KOPT-K1 (cell line): ENCODE results near the gene GNG10.
"Not testable (repeated sequence)": the region's sequence is repeated elsewhere in the genome, so short reads cannot be mapped to it uniquely, and the experiment has no call there.

Experiments used
- H3K27ac ChIP-seq: fragments of 200-600 bp; sonication (generic); 2 replicates; pipeline ENCODE4 v1.5.1; 2016; ENCODE audit warnings: antibody characterized with exemption, mild to moderate bottlenecking, low read depth, low read length; ENCODE audit not compliant: poor library complexity, severe bottlenecking
- H3K36me3 ChIP-seq: fragments of 200-600 bp; sonication (generic); 2 replicates; pipeline ENCODE4 v1.5.1; 2017; ENCODE audit warnings: antibody characterized with exemption, mild to moderate bottlenecking, low read length, moderate library complexity; ENCODE audit not compliant: insufficient read depth
- H3K9me3 ChIP-seq: fragments of 200-600 bp; sonication (generic); 2 replicates; pipeline ENCODE4 v1.5.1; 2017; ENCODE audit warnings: antibody characterized with exemption, low read length, mild to moderate bottlenecking; ENCODE audit not compliant: insufficient read depth, poor library complexity, severe bottlenecking

The GNG10 gene

DNA sequence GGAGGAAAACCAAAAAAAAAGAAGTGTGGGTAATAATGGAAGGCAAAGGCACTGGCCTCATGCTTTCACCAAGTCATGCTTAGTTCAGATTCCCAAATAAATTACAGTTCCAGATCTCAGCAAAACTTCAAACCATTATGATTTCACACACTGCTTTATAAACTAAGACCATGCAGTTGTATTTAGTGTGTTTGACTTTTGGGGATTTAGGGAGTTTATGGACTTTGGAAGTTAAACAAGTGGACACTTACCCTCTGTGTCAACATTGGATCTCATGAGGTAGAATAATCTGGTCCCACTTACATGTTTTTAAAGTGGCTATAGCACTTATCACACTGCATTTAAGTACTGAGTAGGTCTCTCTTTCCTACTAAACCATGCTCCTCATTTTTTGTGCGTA lies 26.5 kb upstream of the GNG10 start:
- Histone ChIP-seq H3K36me3 (no peaks in the 10 kb centered on the region), H3K9me3 (no peaks in the 10 kb centered on the region), H3K27ac (no peak overlapping the region)

DNA sequence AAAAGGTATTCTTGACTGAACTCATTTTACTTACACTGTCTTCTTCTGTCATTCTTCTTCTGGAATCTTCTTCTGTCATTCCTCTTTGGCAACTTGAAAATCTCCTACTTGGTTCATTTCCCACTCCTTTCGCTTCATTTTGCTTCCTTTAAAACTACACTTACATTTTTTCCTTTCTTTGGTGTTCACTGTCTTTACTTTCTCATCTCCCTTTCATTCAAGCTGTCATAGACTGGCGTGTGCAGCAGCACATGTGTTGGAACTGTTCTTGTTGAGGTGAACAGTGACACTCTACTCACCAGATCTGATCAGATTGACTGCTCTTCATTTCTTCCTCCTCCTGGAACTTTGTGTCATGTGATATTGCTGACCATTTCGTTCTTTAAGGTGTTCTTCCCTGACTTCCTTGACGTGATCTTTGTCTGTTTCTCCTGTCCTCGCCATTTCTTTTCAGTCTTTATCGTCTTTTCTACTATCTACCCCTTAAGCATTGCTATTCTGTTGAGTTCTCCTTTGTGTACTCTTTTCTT lies 23.9 kb upstream of the GNG10 start:
- Histone ChIP-seq H3K36me3 (no peaks in the 10 kb centered on the region), H3K27ac (no peak overlapping the region), H3K9me3 (no peaks in the 10 kb centered on the region)

DNA sequence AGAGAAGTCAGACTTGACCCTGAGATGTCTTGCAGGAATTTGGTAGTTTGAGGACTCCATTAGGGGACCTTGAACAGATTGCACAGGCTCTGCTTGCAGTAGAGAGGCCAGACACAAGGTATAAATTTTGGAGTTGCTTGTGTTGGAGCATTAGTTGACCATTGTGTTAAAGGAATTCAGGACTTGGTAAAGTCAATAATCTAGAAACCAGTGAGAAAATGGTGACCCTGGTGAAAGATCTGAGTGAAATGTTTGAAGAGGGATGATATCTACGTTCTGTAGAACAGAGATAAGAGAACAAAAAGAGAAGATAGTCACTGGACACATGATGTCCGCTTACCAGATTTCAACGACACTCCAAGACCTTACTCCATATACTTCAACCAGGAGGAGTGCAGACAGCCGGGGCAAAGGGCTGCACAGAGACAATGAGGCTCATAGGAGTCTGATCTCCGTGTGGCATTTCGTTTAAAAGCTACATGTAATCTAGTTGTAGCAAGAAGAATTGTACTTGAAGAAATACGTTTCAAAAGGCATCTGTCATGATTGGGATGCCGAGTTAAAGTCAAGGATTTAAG lies 17.1 kb upstream of the GNG10 start:
- Histone ChIP-seq H3K36me3 (peaks cover 47% of the 10 kb centered on the region), H3K27ac (no peak overlapping the region), H3K9me3 (no peaks in the 10 kb centered on the region)

DNA sequence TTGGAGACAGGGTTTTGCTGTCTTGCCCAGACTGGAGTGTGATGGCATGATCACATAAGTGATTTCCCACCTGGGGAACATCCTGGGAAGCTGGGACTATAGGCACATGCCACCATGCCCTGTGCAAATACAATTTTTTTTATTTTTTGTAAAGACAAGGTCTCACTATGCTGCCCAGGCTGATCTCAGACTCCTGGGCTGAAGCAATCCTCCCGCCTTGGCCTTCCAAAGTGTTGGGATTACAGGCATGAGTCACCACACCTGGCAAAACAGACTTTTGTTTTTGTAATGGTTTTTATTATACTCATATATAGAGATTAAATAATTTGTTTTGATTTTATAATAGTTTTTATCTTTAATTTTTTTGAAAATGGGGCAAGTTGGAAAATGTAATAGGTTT lies 15.6 kb upstream of the GNG10 start:
- no peaks in the 10 kb centered on the region for H3K9me3 ChIP-seq
- H3K36me3 ChIP-seq: peaks cover 61% of the 10 kb centered on the region
- no peak overlapping the region for H3K27ac ChIP-seq

DNA sequence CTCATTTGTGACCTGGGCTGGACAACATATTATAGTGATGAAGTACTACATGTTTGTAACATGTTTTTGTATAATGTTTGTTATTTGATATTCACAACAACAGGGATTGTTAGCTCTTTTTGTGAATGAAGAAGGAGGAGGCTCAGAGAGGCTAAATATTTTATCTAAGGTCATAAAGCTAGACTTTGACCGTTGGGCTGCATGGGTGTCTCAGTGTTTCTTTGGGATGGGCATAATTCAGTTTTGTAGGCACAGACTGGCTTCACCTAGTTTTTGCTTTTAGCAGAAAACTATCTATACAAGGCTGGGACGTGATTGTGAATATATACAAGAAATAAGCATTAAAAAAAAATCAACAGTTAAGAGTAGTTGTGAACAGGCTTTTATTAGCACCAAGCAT lies 15.0 kb upstream of the GNG10 start:
- no peaks in the 10 kb centered on the region for H3K9me3 ChIP-seq
- peaks cover 61% of the 10 kb centered on the region for H3K36me3 ChIP-seq
- no peak overlapping the region for H3K27ac ChIP-seq

DNA sequence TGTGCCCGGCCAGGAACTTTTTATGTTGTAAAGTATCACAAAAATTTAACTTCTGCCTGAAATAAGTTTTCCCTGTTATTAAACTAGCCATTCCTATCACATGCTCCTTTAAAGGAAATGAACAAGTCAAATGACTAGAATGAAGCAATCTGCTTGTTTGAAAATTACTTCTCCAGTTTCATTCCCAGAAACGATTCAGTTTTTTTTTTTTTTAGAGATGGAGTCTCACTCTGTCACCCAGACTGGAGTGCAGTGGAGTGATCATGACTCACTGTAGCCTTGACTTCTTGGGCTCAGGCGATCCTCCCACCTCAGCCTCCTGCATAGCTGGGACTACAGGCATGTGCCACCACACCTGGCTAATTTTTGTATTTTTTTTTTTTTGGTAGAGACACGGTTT lies 13.3 kb upstream of the GNG10 start:
- Histone ChIP-seq H3K27ac (no peak overlapping the region), H3K36me3 (peaks cover 59% of the 10 kb centered on the region), H3K9me3 (no peaks in the 10 kb centered on the region)

DNA sequence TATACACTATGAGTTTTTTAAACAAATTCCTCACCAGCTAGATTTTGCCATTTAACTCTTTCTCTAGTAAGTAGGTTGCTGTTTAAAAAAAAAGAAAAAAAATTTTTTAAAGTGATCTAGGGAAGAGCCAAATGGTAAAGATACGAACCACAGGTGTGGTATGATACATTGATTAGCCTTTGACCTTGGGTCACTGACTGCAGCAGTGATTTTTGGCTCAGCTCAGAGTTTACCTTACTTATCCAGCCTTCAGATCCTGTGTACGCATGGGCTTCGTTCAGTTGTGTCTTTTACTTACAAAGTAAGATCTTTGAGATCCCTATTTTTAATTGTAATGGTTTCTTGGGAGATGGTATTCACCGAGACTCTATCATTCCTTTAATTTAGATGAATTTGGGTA lies 12.4 kb upstream of the GNG10 start:
- no peaks in the 10 kb centered on the region for H3K9me3 ChIP-seq
- peaks cover 58% of the 10 kb centered on the region for H3K36me3 ChIP-seq

DNA sequence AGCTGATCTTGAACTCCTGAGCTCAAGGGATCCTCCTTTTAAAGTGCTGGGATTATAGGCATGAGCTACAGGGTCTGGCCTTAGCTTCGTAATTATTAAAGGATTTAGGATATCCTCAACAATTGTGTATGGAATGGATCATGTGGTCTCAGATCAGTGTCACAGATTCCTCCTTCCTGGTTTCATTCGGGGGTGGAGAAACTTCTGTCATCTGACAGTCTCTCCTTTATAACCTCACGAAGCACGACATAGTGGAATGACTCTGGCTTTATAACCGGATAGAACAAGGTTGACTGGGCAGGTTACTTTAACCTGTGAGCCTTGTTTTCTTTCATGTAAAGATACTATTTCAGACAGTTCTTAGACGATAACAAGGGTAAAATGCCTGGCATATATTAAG lies 4.4 kb upstream of the GNG10 start:
- Histone ChIP-seq H3K36me3 (peaks cover 25% of the 10 kb centered on the region), H3K9me3 (no peaks in the 10 kb centered on the region), H3K27ac (no peak overlapping the region)

More for the DNA sequence above, 12.4 kb upstream of the GNG10 start:
- H3K27ac ChIP-seq: no peak overlapping the region

DNA sequence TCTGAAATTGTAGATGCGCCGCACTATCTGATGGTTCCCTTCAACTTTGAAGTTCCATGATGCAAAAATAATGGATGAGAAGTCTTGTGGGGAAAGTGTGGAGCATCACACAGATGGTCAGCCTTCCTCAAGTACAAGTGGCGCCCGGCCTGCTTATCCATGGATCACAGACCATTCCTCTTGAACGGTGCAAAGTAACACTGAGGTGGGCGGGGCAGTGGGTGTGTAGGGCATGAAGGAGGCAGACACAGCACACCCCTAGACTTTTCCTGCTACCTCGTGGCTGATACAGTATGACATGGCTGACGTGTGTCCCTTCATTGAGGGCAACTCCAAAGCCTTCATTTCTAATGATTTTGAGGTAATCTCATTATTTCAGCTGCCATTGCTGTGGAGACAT lies 2.5 kb upstream of the GNG10 start:
- peaks cover 15% of the 10 kb centered on the region for H3K36me3 ChIP-seq
- no peaks in the 10 kb centered on the region for H3K9me3 ChIP-seq
- no peak overlapping the region for H3K27ac ChIP-seq

DNA sequence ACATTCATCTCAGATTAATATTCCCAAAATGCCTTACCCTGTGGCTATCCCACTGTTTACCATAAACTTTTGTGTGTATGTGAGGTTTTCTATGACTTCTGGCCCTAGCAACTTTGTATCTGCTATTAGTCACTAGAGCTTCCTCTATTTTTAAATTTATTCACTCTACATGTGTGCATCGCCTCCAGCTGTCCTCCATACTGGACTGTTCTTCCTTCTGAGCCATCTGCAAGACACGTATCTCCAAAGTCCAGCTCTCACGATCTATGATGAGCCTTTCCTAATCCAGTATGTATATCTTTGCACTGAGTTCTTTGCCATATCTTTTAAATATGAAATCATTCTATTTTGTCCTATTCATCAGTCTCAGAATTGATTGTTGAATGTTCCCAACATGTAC lies 1.7 kb upstream of the GNG10 start:
- Histone ChIP-seq H3K36me3 (peaks cover 13% of the 10 kb centered on the region), H3K9me3 (no peaks in the 10 kb centered on the region), H3K27ac (no peak overlapping the region)

DNA sequence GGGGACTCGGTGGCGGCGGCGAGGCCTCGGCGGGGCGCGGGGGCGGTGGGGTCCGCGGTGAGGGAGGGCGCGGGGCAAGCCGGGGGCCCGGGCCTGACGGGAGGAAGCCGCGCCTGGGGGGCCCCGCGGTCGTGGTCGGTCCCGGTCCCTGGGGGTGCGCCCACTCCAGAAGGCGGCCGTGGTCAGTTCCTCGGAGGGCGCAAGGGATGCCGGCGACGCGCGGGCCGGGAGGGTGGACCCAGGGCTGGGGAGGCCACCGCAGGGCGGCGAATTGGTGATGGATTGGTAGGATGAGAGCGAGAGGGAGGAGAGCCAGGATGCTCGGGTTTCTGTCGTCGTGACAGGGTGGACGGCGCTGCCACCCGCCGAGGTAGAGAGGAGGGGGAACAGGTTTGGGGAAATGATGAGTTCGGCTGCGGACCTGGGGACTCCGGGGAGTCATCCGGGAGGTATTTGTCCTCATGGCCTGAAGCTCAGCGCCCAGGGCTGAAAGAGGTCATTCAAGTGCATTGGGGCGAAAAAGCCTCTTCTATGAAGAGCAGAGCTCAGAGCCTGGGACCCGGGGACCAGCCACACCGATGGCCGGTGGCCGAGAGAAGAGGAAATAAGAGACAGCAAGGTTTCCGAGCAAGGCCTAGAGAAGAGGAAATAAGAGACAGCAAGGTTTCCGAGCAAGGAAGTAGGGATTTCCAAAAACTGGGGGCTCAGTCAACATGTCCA lies 557 bp downstream of the GNG10 start:
- H3K9me3 ChIP-seq: no peaks in the 10 kb centered on the region
- peak overlapping the region; percentile 62 for H3K27ac ChIP-seq
- peaks cover 25% of the 10 kb centered on the region for H3K36me3 ChIP-seq

DNA sequence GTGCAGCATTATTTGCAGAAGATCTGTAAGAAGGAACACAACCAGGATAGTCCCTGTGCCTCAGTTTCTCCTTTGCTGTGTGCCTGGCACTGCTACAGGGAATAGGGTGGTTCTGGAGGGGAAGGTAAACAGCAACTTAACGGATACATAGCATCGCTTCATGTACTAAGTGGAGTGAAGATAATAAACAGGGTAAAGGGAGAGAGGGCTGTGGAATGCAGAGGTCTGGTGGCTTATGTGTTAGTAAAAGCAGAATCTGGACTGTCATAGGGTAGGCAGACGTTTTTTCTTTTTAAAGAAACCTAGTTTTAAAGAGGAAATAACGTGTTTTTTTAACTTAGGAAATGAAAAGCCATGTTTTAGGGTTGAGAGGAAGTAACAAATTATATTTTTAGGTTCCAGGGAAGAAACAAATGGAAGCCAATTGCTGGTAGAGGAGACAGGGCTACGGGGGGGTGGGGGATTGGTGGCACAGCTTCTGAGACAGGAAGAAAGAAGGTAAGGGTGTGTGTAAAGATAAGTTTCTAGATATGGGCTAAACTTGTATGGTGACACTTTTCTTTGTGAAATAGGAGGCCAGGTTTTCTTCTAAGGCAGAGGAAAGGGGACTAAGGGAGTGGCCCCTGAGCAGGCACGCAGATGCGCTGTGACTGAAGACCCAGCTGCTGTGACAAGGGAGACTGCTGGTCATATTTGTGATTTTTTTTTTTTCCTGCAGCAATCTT lies 1.3 kb downstream of the GNG10 start:
- peaks cover 32% of the 10 kb centered on the region for H3K36me3 ChIP-seq
- H3K9me3 ChIP-seq: no peaks in the 10 kb centered on the region
- peak overlapping the region; percentile 62 for H3K27ac ChIP-seq

DNA sequence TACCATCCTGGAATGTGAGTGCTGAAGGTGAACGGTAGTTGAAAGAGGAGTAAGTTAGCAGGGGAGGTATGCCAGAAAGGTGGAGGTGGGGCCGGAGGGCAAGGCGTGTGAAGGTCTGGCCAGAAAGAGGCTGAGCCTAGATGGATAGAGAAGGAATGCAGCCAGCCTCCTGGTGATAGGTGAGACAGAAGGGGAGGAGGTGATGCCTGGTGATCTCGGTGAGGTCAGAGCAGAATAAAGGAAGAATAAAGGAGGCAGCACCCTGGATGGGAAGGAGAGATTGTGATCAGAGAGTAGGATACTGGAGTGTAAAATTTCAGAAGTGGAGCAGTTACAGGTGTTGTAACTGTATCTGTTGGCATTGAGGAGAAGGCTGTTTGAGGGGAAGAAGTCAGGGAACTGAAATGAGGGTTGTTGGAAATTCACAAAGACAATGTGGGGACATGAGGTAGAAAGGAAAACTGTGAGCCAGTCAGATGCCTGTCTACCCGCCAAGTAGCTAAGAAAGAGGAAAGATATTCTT lies 2.0 kb downstream of the GNG10 start:
- Histone ChIP-seq H3K36me3 (peaks cover 39% of the 10 kb centered on the region), H3K9me3 (no peaks in the 10 kb centered on the region), H3K27ac (peak overlapping the region; percentile 62)

DNA sequence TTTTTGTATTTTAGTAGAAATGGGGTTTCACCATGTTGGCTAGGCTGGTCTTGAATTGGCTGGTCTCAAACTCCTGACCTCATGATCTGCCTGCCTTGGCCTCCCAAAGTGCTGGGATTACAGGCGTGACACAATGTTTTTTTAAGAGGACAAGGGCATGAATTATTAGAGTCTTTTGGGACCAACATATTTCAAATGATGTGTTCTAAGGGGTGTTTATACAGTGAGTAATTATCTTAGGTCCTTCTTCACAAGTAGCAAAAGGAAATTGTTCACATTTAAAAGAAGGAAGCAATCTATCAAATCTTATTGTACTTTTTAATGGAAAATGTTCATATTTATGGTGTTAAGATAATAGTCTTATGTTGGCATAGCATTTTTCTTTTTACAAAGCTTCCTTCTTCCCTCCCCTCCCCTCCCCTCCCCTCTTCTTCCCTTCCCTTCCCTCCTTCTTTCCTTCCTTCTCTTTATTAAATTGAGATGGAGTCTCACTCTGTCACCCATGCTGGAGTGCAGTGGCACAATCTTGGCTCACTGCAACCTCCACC lies 6.7 kb downstream of the GNG10 start:
- peaks cover 61% of the 10 kb centered on the region for H3K36me3 ChIP-seq
- no peaks in the 10 kb centered on the region for H3K9me3 ChIP-seq
- H3K27ac ChIP-seq: no peak overlapping the region

DNA sequence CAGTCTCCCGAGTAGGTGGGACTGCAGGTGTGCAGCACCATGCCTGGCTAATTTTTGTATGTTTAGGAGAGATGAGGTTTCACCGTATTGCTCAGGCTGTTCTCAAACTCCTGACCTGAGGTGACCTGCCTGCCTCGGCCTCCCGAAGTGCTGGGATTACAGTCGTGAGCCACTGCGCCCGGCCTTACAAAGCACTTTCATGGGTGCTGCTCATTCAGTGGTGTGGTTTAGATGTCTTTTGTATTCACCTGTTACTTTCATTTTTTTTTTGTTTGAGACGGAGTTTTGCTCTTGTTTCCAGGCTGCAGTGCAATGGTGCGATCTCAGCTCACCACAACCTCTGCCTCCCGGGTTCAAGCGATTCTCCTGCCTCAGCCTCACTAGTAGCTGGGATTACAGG lies 7.2 kb downstream of the GNG10 start:
- H3K9me3 ChIP-seq, H3K27ac ChIP-seq: not testable (repeated sequence)
- peaks cover 61% of the 10 kb centered on the region for H3K36me3 ChIP-seq
